Neural cell (in vitro differentiated cells): Measurements from ENCODE around the gene RAD51B.

Experiments
- RAD21 ChIP-seq: fragments of 450-650 bp; conservative IDR thresholded peaks from 2 replicates; pipeline ENCODE4 v1.6.1; 2014; ENCODE audit warnings: antibody characterized with exemption, mild to moderate bottlenecking, moderate library complexity
- TF ChIP-seq, protein P1 (sequence below): fragments of 450-650 bp; IDR thresholded peaks from 2 replicates; pipeline ENCODE4 v1.5.1; 2014; ENCODE audit warnings: antibody characterized with exemption, mild to moderate bottlenecking, moderate library complexity; ENCODE audit not compliant: poor library complexity, severe bottlenecking

DNA sequence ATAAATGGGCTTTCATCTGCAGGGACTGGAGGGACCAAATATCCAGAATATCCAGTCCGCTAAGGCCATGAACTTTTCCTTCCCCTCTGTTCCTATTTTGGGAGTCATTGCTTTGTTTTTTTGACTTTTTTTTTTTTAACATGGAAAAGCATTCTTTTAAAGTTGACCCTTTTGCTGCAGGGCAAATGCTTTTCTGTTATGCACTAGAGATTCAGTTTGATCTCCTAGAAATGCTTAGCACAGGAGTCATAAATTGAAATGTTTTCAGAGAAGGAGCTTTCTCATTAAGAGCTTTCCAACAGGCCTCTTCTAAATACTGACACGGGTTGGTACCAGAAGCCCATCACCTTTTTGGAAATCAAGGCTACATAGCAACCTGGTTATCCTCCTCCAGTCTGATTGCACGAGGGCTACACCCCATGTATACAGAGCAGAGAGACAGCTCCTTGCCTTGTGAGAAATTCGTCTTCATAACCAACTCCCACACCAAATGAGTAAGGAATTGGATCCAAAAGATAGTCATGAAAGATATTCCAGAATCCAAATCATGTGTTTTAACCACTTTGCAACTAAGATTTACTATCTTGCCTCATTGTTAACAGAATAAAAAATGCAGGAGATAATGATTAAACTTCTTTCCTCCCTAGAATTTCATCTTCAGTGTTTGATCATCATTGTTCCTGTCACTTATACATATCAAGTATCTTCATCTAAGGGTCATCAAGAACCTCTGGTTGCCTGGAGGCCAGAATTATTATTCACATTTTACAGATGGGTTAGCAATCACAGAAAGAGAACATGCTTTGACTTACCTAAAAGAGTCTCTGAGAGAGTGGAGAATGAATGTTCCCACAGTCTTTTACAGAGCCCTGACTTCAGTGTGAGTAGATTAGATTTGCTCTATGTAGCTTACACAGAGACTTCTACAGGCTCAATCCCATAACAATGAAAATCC is 583.9 kb downstream of the RAD51B start:
- TF ChIP-seq, protein P1, sequence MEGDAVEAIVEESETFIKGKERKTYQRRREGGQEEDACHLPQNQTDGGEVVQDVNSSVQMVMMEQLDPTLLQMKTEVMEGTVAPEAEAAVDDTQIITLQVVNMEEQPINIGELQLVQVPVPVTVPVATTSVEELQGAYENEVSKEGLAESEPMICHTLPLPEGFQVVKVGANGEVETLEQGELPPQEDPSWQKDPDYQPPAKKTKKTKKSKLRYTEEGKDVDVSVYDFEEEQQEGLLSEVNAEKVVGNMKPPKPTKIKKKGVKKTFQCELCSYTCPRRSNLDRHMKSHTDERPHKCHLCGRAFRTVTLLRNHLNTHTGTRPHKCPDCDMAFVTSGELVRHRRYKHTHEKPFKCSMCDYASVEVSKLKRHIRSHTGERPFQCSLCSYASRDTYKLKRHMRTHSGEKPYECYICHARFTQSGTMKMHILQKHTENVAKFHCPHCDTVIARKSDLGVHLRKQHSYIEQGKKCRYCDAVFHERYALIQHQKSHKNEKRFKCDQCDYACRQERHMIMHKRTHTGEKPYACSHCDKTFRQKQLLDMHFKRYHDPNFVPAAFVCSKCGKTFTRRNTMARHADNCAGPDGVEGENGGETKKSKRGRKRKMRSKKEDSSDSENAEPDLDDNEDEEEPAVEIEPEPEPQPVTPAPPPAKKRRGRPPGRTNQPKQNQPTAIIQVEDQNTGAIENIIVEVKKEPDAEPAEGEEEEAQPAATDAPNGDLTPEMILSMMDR = no peak
- TF ChIP-seq RAD21 = no peak
